Midbrain (tissue), 1 donor: Measurements from ENCODE around the gene HOXC13.

ENCODE experiments used
- DNase-seq: peaks from one replicate; lab custom pipeline; 2025; lab: John Stamatoyannopoulos, UW

The HOXC13 gene

DNA sequence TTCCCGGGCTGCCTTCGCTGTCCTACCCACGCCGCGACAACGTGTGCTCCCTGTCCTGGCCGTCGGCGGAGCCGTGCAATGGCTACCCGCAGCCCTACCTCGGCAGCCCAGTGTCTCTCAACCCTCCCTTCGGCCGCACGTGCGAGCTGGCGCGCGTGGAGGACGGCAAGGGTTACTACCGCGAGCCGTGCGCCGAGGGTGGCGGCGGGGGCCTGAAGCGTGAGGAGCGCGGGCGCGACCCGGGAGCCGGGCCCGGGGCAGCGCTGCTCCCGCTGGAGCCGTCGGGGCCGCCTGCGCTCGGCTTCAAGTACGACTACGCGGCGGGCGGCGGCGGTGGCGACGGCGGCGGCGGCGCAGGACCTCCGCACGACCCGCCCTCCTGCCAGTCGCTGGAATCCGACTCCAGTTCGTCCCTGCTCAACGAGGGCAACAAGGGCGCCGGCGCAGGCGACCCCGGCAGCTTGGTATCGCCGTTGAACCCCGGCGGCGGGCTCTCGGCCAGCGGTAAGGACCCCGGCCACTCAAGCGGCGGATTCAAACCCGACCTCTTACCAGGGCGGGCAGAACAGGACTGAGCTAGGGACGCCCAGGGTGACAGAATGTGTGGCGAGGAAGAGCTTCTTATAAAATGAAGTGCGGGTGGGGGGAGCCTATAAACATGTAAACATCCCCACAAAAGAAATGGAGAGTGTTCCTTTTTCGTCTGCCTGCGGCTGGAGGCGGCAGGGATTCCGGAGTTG is 16.6 kb downstream of the HOXC13 start:
- no peak for DNase-seq

DNA sequence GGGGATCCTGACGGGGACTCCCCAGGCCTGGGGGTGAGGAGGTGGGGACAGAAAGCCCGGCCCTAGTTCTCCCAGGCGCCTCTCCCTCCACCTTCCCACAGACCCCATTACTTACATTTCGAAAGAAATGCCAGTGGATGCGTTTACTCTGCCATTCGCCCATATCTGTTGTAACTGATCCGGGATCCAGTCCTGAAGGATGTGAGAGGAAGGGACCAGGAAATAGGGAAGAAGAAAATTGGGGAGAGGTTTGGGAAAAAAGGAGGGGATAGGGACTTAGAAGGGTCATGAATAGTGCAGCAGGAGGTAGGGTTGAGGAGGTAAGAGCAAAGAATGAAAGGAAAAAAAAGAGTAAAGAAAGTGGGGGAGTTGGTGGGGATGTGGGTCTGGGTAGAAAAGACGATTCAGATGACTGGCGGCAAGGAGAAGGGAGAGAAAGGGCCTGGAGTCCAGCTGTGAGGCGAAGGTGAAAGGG is 17.2 kb downstream of the HOXC13 start:
- no peak for DNase-seq

DNA sequence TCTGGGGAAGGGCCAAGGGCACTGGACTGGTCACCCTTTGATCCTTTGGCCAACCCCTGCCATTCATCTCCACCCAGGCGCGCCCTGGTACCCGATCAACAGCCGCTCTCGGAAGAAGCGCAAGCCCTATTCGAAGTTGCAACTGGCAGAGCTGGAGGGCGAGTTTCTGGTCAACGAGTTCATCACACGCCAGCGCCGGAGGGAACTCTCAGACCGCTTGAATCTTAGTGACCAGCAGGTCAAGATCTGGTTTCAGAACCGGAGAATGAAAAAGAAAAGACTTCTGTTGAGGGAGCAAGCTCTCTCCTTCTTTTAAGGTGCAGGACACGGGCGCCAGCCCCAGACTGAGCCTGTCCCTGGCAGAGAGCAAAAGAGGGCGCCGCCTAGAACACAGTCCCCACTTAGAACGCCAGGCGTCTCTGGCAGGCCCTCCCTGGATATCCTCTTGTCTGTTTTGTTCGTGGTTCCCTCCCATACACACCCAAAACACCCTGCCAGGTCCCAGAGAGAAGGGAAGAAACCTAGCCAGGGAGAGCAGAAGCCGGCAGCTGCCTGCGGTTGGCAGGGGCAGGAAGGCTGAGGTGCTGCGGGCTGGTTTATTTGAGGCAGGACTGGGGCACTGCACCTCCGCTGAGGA is 17.7 kb downstream of the HOXC13 start:
- DNase-seq: no peak

DNA sequence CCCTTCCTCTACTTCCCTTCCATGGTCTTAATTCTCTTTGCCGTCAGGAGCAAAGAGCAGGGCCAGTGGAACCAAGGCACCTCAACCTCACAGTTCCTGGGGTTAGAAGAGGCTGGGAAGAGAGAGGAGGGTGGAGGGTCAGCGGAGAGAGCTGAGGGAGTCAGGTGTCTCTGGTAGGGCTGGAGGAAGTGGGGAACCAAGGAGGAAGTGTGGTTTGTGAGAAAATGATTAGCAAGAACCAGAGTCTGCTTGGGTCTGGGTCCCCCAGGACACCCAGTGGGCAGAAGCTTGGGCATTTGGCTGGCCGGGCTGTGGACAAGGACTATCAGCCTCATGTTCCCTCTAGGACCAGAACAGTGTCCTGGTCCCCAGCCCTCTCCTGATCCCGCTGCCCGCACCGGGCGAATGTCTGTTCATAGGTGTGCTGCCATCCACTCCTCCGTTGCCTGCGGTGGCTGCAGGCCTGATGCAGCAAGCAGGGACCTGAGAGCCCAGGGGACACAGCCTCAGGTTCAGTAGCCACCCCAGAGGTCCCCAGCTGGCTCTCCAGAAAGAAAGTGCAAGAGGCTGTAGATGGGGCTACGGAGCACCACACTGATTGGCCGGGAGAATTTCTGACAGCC is 18.4 kb downstream of the HOXC13 start:
- DNase-seq: no peak

DNA sequence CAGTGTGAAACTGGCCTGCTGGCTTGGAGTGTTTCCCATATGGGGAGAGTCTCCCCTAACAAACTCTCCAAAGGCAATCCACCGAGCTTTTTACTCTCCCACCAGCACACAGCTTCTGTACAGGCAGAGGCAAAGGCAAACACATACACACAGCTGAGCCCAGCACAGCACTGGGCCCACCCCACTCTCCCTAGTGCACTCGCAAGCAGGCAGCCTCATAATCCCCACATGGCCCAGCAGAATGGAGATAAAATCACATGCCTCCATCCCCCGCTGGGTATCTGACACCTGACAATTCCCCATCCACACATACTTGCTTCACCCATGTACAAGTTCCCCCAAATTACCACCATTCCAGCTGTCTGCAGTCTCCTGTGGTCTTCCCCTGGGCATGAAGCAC is 19.5 kb downstream of the HOXC13 start:
- no peak for DNase-seq

DNA sequence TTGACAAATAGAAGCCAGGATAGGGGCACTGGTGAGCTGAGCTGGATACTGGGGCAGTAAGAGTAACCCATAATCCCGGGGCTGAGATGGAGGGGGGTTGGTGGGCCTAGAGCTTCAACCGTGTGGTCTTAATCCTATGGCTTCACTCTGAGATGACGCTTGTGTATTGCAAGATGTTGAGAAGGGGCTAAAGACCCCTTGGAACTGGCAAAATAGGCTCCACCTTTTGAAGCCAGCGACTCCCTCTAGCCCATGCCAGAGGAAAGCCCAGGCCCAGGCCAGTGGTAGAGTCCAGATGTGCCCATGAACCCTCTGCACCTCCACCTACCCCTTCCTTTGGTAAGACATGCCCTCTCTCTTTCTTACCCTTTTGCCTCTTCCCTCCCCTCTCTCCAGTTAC is 20.7 kb downstream of the HOXC13 start:
- DNase-seq: no peak

DNA sequence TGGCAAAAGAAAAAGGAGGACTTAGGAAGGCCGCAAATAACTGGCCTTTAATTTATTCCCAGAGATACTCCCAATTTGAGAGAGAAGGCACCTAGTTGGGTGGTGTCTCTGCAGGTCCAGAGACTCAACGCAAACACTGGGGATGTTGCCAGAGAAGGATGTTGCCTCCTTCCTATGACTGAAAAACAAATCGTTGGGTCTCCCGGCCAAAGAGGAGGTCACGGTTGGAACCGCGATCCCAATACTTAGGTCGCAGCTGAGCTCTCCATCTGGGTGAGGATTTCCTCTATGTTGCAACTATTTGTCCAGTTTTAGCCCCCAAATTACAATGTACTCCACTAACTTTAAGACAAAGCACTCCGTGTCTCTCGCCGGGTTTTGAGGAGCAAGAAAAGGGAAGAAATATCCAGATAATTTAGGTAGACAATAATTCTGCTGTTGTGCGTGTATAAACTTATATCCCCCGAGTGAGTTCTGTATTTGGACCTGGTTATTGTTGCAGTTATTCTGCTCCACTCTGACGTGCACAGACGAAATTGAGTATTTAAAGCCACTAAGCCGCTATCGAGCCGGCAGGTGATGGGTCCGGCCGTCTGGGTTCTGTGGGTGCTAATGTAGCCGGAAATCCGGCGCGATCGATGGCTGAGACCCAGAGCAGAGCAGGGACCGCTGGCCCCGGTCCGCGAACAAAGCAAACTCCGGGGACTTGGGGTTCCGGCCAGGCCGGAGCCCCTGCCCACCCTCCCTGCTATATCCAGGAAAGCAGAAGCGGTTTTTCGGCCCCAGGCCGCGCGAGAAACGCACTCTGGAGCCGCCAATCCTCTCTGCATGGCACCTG is 21.8 kb downstream of the HOXC13 start:
- no peak for DNase-seq

DNA sequence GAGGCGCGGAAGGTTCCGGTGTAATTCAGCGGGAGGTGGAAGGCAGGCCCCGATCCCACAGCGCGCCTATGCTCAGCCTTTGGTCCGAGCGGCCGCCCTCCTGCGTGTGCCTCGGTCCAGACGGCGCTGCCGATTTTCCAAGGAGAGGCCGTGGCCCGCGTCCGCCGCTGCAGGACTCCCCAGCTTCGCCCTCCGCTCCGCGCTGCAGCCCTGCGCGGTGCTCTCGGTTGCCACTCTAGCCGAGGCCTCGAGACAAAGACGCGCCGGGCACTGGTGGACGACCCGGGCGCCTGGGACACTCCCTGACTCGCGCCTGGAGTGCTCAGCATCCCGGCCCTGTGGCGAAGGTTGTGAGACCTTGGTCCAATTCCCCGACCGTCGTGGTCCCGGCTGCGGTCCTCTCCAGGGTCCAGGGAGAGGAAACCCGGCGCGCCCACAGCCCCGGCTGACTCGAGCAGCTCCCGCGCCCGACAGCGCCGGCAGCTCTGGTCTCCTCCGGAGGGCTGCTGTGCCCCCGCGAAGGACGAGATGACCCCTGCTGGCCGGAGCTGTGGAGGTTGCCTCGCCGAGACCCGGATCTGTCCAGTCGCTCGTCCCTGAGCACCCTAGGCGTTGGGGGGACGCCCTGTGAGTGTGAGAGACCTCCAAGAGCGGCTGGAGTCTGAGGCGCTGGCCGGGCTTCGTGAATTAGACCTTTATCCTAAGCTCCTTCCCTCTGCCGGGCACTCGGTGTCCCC is 22.6 kb downstream of the HOXC13 start:
- DNase-seq: no peak

DNA sequence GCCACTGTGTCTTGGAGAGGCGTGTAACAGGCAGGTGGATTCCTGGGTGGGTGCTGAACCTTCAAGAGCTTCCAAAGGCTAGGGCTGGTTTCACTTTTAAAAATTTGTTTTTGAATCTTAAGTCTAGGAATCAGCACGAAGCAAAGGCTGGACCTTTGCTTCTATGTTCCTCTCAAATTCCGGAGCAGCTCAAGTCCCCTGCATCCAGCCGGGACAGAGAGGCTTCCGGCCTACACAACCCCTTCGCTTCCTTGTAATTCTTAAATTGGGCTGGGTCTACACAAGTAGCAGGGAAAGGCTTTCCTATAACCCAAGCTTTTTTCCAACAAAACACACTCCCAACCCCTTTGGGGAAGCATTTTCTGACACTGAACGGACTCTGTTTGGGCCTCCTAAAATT is 24.4 kb downstream of the HOXC13 start:
- no peak for DNase-seq

DNA sequence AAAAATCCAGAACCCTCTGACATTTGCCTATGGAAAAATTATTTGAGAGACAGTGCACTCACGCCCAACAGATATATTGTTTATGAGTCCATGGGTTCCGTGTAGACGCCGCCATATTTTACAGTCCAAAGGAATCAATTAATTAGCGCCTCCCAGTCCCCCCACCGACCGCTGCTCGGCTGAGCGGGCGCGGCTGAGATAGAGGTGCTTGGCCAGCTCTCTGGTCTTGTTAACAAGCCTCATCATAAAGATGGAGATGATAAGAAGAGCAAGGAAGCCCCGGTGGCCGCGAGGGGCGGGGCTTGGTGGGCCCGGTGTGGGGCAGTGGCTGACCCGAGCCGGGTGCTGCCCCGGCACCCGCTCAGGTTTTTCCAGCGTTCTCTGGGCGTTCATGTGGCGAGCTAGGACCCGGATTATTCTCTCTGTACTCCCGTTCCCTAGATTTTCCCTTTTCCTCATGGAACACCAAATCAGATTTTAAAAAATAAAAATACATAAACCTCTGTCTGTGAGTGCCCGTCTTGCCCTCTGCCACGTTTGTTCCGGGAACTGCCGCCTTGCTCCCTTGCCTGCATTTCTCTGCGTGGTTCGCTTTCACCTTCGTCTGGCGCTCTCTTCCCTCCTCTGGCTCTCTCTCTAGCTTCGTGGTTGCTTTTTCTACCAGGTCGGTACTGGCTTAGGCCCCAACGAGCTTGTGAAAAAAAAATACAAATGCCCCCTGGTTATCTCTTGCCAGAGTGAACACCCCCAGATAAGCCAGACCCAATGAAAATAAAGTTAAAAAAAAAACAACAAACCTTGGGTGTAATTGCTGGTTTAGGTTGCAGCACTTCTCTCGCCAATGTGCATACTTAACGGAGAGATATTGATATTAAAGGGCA is 25.0 kb downstream of the HOXC13 start:
- DNase-seq: no peak

DNA sequence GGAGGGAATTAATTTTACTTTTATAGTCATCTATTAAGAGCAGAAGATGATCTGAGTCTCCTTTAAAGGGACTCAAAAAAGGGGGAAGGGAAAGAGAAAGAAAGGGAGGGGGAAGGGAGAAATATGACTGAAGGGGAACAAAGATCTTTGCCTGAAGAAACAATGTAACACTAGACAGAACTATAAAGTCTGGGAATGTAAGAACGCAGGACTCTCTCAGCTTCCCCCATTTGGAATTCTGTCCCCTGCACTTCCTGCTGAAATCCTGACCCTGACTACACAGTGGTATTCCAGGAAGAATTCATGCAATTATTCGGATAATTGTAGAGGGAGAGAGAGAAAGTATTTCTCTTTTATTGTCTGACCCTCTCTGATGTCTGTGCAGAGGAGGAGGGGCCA is 25.7 kb downstream of the HOXC13 start:
- no peak for DNase-seq

DNA sequence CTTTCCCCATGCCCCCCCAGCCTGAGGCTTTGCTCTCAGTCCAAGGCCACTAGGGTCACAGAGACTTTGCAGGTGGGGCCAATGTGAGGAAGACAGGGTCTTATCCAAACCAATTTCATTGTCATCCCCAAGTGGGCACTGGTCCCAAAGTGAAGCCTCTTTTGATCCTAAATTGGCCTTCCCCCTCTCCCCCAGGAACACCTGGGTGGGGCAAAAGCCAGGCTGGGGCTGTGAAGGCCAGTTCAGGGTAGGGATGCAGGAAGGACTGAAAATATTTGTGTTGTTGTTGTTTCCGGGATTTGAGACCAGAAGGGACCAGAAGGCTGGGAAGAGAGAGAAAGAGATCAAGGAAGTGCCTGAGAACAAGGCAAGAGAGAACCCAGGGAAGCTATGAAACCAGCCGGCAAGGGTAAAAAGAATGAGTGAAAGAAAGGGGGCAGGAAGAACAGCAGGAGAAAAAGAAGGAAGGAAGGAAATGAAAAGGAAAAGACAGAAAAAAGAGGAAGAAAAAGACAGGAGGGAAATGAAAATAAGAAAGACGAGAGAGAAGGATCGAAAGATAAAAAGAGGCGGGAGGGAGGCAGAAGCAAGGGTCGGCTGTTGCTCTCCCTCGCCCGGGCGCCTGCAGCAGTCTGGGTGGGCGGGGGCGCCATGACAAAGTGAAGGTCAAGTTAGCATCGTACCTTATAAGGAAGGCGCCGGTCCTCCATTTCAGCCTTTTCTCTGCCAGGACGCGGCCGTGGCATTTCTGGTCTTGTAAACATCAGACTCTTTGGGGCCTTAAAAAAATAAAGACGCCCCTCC is 26.9 kb downstream of the HOXC13 start:
- no peak for DNase-seq

DNA sequence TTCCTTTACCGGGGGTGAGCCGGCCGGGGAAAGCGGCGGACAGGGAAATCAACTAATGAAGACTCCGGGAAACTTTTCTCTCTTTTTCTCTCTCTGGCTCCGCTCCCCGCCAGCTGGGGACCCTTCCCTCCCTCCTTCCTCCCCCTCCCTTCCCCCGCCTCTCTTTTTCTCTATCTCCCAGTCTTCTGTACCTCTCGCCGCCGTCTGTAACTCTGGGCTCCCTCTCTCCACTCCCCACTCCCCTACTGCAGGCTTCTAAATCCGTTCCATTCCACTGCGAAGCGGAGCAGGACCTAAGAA is 27.4 kb downstream of the HOXC13 start:
- no peak for DNase-seq

DNA sequence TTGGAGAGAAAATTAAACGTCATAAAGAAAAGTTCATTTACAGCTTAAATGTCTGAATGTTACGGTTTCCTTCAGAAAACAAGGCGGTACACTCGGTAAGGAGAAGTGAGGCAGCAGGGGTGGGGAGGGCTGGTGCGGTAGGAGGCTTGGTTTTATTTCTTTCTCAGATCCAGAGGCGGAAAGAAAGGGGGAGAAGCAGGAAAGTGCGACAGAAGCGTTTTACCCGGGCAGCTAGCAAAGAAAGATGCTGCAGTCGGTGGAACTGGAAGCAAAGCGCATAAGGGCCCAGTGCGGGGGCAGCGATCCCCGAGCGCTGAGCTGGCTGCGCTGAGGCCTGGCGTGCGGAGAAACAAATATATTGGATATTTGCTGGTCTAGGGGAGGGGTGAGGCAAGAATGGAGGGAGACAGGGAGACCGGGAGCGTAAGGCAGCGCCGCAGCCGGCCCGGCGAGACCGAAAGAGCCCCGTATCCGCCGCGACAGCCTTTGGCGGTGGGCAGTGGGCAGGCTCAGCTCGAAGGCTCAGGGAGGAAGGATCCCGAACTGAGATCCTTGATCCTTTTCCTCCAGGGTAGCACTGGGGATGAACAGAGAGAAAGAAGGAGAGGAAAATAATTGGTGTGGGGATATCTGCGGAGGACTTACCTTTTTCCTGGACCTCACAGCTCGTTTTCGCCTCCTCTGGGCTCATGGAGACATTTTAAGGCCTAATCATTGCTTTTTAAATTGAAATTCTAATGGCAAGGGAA is 27.9 kb downstream of the HOXC13 start:
- DNase-seq: no peak

DNA sequence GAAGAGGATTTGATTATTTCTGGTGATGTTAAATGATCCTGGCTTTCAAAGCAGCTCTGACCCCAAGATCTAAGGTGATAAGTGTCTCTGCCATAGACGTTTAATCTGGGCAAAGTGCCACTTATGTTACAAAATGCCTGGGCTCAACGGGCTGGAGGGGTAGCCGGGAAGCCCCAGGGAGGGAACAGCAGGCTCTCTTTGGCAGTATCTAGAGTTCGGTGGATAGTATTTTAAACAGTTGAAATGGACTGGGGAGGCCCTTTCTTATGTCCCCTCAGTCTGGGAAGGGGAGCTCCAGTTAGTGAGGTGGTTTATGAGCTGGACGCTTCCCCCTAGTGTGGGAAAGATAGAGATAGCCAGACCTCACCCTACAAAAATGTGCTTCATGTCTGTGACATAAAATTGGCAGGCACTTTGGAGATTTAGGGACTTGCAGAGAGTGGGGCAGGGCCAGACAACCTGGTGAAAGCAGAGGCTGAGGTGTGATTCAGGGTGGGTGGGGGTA is 28.8 kb downstream of the HOXC13 start:
- DNase-seq: no peak

DNA sequence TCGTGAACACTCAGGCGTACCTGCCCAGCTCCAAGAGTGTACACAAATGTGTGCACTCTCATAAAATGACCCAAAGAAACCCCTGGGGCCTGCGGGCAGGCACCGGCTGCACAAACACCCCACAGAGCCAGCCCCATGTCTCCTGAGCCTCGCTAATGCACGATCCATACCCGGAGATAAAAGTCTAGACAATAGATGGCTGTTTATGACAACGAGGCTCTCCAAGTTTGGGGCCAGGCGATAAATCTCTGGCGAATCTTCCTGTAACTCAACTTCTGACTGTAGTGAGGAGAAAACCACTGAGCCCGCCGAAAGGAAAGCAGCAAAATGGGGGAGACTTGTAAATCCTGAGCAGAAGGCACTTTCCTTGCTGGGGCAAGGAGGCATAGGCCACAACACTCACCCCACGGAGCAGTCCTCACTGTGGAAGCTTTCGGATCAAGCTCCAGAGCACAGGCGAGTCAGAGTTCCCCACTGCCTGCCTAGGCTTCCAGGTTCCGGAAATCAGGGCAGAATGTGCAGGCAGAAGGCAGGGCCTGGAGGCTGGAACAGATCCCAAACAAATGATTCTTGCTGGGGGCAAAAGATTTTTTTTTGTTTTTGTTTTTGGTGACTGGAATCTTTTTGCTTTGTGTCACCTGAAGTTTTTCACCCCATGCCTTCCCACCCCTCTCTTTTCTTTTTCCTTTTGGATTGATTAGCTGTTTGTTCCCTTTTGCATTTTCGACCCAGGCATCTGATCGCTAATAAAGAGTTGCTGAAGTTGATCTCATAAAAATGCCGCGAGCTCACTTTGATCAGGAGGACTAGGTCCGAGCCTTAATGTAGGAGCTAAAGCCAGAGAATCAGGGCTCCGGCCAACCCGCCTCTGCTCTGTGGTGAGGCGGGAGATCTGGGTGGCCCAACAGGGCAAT is 29.8 kb downstream of the HOXC13 start:
- DNase-seq: no peak

DNA sequence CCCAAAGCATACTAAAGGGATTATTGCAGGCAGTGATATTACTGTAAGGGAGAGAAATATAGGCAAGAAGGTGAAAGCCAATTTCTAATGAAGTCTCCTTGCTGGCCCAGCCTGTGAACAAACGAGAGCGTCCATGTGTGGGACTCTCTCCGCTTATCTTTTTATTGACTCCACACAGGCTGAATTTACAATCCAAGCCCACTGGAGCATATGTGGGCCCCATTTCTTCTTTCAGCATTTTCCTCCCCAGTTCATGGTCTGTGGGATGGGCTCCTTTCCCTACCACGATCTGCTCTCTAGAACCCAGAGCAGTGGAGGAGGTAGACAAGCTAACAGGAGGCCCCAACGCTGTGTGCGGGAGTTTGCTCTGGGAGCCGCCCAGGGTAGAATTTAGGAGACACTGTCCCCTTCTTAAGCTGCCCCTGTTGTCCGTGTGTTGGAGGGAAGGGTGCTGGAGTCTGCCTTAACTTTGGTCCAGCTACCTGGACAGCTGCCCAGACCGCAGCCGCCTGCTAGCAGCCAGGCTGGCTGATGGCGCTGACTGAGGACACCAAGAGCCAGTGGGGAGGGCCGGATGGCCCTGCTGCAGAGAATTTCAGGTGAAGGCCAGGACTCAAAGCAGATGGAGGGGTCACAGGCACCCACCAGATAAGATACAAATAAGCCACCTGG is 31.1 kb downstream of the HOXC13 start:
- no peak for DNase-seq
